Astrocyte (in vitro differentiated cells and primary cell): Measurements from ENCODE around the gene KLF15. TPM values are rescaled to one million over a fixed set of nuclear protein-coding genes. Genes with fewer than 3 reads are reported as not detected.

ENCODE experiments used
- DNase-seq: peaks from one replicate; pipeline ENCODE4 v3.0.0-alpha.2; 2010; ENCODE audit warnings: low read depth
- FAIRE-seq: peaks from 2 replicates; lab custom pipeline; 2011; peaks lifted over from hg19 to GRCh38; lab: Jason Lieb, UNC
- H2AFZ ChIP-seq: 2 replicates; pipeline ENCODE4 v1.6.0; 2012; ENCODE audit warnings: low read depth, low read length, inconsistent platforms
- H3K27ac ChIP-seq: 2 replicates; pipeline ENCODE4 v1.5.1; 2011; ENCODE audit warnings: low read depth, low read length, inconsistent platforms
- H3K27me3 ChIP-seq: 2 replicates; pipeline ENCODE4 v1.6.0; 2011; ENCODE audit warnings: low read length, inconsistent platforms; ENCODE audit not compliant: insufficient read depth
- H3K36me3 ChIP-seq: 2 replicates; pipeline ENCODE4 v1.5.1; 2011; ENCODE audit warnings: low read length, inconsistent platforms; ENCODE audit not compliant: insufficient read depth
- H3K4me1 ChIP-seq: 2 replicates; pipeline ENCODE4 v1.5.1; 2011; ENCODE audit warnings: low read length, inconsistent platforms; ENCODE audit not compliant: insufficient read depth
- H3K4me2 ChIP-seq: 2 replicates; pipeline ENCODE4 v1.6.0; 2012; ENCODE audit warnings: low read length, inconsistent platforms
- H3K4me3 ChIP-seq: 2 replicates; pipeline ENCODE4 v1.5.1; 2011; ENCODE audit warnings: low read depth, mild to moderate bottlenecking, low read length, inconsistent platforms; ENCODE audit not compliant: insufficient read depth
- H3K79me2 ChIP-seq: 2 replicates; pipeline ENCODE4 v1.6.0; 2012; ENCODE audit warnings: mild to moderate bottlenecking, low read length, inconsistent platforms; ENCODE audit not compliant: insufficient read depth
- H3K9ac ChIP-seq: 2 replicates; pipeline ENCODE4 v1.6.0; 2012; ENCODE audit warnings: mild to moderate bottlenecking, low read length, inconsistent platforms
- H3K9me3 ChIP-seq: 2 replicates; pipeline ENCODE4 v1.5.1; 2012; ENCODE audit warnings: low read depth, mild to moderate bottlenecking, low read length, inconsistent platforms; ENCODE audit not compliant: insufficient read depth
- H4K20me1 ChIP-seq: 2 replicates; pipeline ENCODE4 v1.6.0; 2012; ENCODE audit warnings: low read length, inconsistent platforms; ENCODE audit not compliant: insufficient read depth
- H3K27ac Mint-ChIP-seq: one replicate; pipeline ENCODE4 v1.8.0; 2021; ENCODE audit warnings: mild to moderate bottlenecking, mixed read lengths; ENCODE audit not compliant: unreplicated experiment
- H3K27me3 Mint-ChIP-seq: one replicate; pipeline ENCODE4 v1.8.0; 2021; ENCODE audit warnings: low read depth, mixed read lengths; ENCODE audit not compliant: unreplicated experiment
- H3K36me3 Mint-ChIP-seq: one replicate; pipeline ENCODE4 v1.8.0; 2021; ENCODE audit warnings: low read depth, mixed read lengths; ENCODE audit not compliant: unreplicated experiment
- H3K4me1 Mint-ChIP-seq: one replicate; pipeline ENCODE4 v1.8.0; 2021; ENCODE audit warnings: low read depth, mixed read lengths; ENCODE audit not compliant: unreplicated experiment
- H3K4me3 Mint-ChIP-seq: one replicate; pipeline ENCODE4 v1.8.0; 2021; ENCODE audit warnings: mild to moderate bottlenecking, moderate library complexity, mixed read lengths; ENCODE audit not compliant: unreplicated experiment
- H3K9me3 Mint-ChIP-seq: one replicate; pipeline ENCODE4 v1.8.0; 2021; ENCODE audit warnings: mild to moderate bottlenecking, mixed read lengths; ENCODE audit not compliant: unreplicated experiment
- EZH2 ChIP-seq: IDR thresholded peaks from 2 replicates; pipeline ENCODE4 v1.6.1; 2012; ENCODE audit warnings: mild to moderate bottlenecking, low read length, inconsistent platforms; ENCODE audit not compliant: insufficient read depth
- total RNA-seq: library from RNA; stranded (reverse); gene quantifications from 2 replicates; pipeline ENCODE4 v1.2.1, GENCODE V29; 2021
- TF ChIP-seq, protein P1 (sequence below): IDR thresholded peaks from 2 replicates; pipeline ENCODE4 v1.5.1; 2011; ENCODE audit warnings: low read depth, mild to moderate bottlenecking, inconsistent platforms, low read length, moderate library complexity; ENCODE audit not compliant: insufficient read depth

The KLF15 gene
- total RNA-seq, 1 donor from 2014 or later = 0.34 TPM

DNA sequence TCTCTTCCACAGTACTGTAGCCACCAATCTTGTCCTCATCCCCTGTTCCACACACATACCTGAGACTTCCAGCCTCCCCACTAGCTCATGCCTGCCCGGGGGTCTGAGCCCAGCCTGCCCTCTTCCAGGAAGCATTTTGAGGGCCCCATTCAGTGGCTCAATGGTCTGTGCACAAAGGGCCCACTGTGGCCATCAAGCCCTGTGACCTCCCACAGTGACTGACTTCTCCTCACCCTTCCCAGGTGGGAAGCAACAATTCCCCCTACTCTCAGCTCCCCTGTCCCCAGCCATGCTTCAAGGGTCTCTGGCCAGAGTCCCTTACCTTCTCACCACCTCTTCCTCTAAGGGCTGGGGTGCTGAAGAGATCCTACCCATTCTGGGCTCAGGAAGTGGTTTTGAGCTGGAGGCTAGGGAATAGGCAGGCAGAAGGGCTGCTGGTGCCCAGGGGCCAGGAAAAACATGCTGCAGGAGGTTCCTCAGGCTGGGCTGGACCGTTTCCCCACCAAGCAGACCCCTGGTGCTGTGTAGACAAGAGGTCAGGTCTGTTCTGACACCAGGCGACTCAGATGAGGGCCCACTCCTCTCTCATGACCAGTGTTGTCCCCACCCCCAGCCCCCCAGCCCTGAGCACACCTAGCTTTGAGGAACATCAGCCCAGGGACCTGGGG, 3.0 kb upstream of the KLF15 start:
- no peak for DNase-seq
- Histone ChIP-seq H3K27ac (no peak overlapping the region), H3K4me3 (no peak overlapping the region), H2AFZ (no peak overlapping the region), H3K27me3 (peaks cover 27% of the 10 kb centered on the region), H3K4me2 (no peak overlapping the region), H3K4me1 (peaks cover 21% of the 10 kb centered on the region), H4K20me1 (no peaks in the 10 kb centered on the region), H3K9ac (no peak overlapping the region), H3K79me2 (no peaks in the 10 kb centered on the region), H3K36me3 (no peaks in the 10 kb centered on the region), H3K9me3 (no peaks in the 10 kb centered on the region)
- TF ChIP-seq, protein P1, sequence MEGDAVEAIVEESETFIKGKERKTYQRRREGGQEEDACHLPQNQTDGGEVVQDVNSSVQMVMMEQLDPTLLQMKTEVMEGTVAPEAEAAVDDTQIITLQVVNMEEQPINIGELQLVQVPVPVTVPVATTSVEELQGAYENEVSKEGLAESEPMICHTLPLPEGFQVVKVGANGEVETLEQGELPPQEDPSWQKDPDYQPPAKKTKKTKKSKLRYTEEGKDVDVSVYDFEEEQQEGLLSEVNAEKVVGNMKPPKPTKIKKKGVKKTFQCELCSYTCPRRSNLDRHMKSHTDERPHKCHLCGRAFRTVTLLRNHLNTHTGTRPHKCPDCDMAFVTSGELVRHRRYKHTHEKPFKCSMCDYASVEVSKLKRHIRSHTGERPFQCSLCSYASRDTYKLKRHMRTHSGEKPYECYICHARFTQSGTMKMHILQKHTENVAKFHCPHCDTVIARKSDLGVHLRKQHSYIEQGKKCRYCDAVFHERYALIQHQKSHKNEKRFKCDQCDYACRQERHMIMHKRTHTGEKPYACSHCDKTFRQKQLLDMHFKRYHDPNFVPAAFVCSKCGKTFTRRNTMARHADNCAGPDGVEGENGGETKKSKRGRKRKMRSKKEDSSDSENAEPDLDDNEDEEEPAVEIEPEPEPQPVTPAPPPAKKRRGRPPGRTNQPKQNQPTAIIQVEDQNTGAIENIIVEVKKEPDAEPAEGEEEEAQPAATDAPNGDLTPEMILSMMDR = no peak
- no peak for TF ChIP-seq EZH2
- H3K4me3 Mint-ChIP-seq = no peak overlapping the region
- no peaks in the 10 kb centered on the region for H3K9me3 Mint-ChIP-seq
- no peak overlapping the region for H3K27ac Mint-ChIP-seq
- H3K36me3 Mint-ChIP-seq = no peaks in the 10 kb centered on the region
- peaks cover 65% of the 10 kb centered on the region for H3K27me3 Mint-ChIP-seq
- FAIRE-seq = no peak
- H3K4me1 Mint-ChIP-seq = peaks cover 3% of the 10 kb centered on the region

DNA sequence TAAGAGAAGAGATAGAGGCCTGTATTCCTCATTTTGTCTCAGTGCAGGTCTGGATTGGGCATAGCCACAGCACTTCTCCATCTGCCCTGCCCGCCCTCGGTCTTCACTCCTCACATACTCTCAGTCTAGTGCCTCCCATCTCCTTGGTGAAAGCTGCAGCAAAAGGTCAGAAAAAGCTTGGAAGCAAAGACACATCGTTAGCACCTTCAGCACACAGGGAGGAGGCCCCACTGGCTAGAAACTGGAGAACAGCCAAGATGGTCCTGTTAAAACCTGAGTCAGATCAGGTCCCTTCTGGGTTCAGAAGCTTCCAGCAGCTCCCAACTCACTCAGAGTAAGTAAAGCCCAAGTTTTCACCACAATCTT, 1.6 kb upstream of the KLF15 start:
- H4K20me1 ChIP-seq = no peaks in the 10 kb centered on the region
- H3K27ac ChIP-seq = no peak overlapping the region
- no peak overlapping the region for H3K4me3 Mint-ChIP-seq
- H3K4me1 ChIP-seq = peaks cover 21% of the 10 kb centered on the region
- H3K36me3 Mint-ChIP-seq = no peaks in the 10 kb centered on the region
- peaks cover 27% of the 10 kb centered on the region for H3K27me3 ChIP-seq
- no peaks in the 10 kb centered on the region for H3K9me3 Mint-ChIP-seq
- no peak overlapping the region for H3K4me3 ChIP-seq
- H3K79me2 ChIP-seq = no peaks in the 10 kb centered on the region
- H3K36me3 ChIP-seq = no peaks in the 10 kb centered on the region
- H3K27ac Mint-ChIP-seq = no peak overlapping the region
- peaks cover 59% of the 10 kb centered on the region for H3K27me3 Mint-ChIP-seq
- TF ChIP-seq, protein P1 = no peak
- TF ChIP-seq EZH2 = no peak
- FAIRE-seq (no peak), DNase-seq (no peak)
- H2AFZ ChIP-seq = no peak overlapping the region
- H3K4me2 ChIP-seq = no peak overlapping the region
- peaks cover 3% of the 10 kb centered on the region for H3K4me1 Mint-ChIP-seq
- no peak overlapping the region for H3K9ac ChIP-seq
- H3K9me3 ChIP-seq = no peaks in the 10 kb centered on the region
